Measurements from ENCODE around the gene NUDT22. TPM values are rescaled to one million over a fixed set of nuclear protein-coding genes. Genes with fewer than 3 reads are reported as not detected.

Gene NUDT22
- total RNA-seq, 3 donors from 2014 or later = 34.2 to 58.0 (median 36.7) TPM

DNA sequence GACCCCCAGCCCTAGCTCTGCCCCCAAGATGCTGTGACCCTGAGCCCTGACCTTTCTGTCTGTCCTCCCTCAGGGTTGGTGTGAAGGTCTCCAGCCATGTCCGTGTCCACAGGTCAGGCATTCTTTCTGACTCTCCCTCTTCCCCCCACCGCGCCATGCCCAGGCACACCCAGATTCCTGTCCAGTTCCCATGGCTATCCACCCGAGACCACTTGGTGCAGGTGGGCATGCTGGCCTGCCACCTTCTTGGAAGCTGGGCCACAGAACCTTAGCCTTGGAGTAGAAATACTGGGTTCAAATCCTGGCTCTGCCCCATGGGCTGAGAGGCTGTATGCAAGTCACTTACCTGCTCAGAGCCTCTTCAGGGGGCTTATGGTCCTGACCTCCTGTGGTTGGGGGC, 23.0 kb downstream of the NUDT22 start:
- intact Hi-C loops (cut with DNase I; ENCODE audit: low total_unique reads) = no loop called here
- Histone ChIP-seq H3K9me3 (no peaks in the 10 kb centered on the region), H3K4me1 (peaks cover 14 to 21% of the 10 kb centered on the region in 2 donors), H3K27me3 (no peaks in the 10 kb centered on the region), H3K27ac (no peak overlapping the region), H3K36me3 (no peaks in the 10 kb centered on the region), H3K4me3 (no peak overlapping the region)
- DNase-seq (ENCODE audit: low spot score in 2 of 2) = no peak
- no peak for TF ChIP-seq POLR2A (IDR thresholded peaks at IDR 0.05)
- TF ChIP-seq POLR2AphosphoS5 (IDR thresholded peaks at IDR 0.05) = no peak
- TF ChIP-seq, protein P1, sequence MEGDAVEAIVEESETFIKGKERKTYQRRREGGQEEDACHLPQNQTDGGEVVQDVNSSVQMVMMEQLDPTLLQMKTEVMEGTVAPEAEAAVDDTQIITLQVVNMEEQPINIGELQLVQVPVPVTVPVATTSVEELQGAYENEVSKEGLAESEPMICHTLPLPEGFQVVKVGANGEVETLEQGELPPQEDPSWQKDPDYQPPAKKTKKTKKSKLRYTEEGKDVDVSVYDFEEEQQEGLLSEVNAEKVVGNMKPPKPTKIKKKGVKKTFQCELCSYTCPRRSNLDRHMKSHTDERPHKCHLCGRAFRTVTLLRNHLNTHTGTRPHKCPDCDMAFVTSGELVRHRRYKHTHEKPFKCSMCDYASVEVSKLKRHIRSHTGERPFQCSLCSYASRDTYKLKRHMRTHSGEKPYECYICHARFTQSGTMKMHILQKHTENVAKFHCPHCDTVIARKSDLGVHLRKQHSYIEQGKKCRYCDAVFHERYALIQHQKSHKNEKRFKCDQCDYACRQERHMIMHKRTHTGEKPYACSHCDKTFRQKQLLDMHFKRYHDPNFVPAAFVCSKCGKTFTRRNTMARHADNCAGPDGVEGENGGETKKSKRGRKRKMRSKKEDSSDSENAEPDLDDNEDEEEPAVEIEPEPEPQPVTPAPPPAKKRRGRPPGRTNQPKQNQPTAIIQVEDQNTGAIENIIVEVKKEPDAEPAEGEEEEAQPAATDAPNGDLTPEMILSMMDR (IDR thresholded peaks at IDR 0.05) = no peak

DNA sequence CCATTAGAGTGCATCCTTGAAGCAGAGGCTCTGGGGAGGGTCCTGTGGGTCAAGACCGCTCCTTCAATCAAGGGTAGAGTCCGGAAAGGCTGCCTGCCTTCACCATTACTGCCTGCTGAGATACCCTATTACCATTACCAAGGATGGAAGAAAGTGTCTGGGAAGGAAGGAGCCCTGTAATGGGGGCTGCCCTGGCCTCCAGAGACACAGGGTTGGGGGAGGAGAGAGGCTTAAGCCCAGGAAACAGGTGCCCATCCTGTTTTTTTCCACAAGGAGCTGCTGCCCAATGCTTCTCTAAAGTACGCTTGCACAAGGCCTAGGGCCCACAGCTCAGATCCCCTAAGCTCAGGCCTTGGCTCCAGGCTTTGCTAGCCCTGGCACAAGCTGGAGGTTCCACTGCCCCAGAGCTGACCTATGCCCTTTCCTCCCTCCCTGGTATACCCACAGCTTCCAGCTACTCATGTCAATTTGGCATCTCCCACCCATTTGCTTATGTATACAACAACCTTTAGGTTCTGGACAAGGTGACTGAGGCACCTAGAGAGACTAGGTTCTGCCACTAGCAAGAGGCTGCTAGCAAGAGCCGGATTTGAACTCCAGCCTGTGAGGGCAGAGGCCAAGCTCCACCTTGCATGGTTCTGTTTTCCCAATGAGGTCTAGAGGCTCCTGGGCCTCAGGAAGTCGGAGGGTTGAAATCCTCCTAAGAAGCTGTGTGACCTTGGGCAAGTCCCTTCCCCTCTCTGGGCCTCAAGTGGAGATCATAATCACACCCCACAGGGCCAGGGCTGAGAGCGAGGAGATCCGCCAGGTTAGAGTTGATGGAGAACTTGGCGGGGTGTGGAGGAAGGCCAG, 23.7 kb downstream of the NUDT22 start:
- TF ChIP-seq POLR2AphosphoS5 (IDR thresholded peaks at IDR 0.05) (no peak), POLR2A (IDR thresholded peaks at IDR 0.05) (no peak)
- TF ChIP-seq, protein P1 (IDR thresholded peaks at IDR 0.05) = no peak

DNA sequence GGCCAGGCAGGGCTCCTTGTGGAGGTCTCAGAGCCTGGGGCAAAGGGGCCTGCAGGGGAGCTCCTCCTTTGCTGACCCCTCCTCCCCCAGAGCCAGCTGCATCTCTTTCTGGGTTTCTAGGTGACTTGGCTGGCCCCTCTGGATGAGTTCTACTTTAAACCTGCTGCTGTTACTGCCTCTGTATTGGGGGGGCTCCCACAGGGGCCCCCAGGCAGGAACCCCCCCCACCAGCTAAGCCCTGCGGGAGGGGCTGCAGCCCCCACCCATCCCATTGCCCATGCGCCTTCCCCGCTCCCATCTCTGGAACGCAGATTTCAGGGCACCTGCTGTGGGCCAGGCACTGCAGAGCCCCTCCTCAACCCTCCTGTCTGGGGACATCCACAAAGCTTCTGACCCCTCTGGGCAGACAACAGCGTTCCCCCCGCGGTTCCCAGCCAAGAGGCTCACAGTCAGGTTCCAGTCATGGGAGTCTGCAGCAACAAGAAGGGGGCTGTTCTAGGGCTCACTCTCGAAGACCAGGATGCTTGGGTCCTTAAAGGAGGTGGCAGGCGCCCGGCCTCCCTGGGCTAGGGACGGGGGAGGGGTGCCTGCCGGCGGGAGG, 24.4 kb downstream of the NUDT22 start:
- peaks cover 13 to 14% of the 10 kb centered on the region in 2 donors for H3K4me1 ChIP-seq
- intact Hi-C loops (cut with DNase I; ENCODE audit: low total_unique reads) = no loop called here

More for the DNA sequence above, 23.7 kb downstream of the NUDT22 start:
- H3K27me3 ChIP-seq = no peaks in the 10 kb centered on the region
- H3K4me3 ChIP-seq = no peak overlapping the region
- intact Hi-C loops (cut with DNase I; ENCODE audit: low total_unique reads) = no loop called here
- H3K4me1 ChIP-seq = peaks cover 14 to 20% of the 10 kb centered on the region in 2 donors
- no peaks in the 10 kb centered on the region for H3K9me3 ChIP-seq
- no peaks in the 10 kb centered on the region for H3K36me3 ChIP-seq
- no peak for DNase-seq (ENCODE audit: low spot score in 2 of 2)
- no peak overlapping the region for H3K27ac ChIP-seq

GRCh38 chr11:64251016-64251752, 25.1 kb downstream of the NUDT22 start, which contains the start of gene PLCB3:
Gene PLCB3 (plus strand): TSS chr11:64251530. CDS start chr11:64251650, 120 bp downstream.
- Histone ChIP-seq H3K9me3 (no peaks in the 10 kb centered on the region), H3K36me3 (no peaks in the 10 kb centered on the region), H3K4me3 (peak within 1 kb of the TSS; percentile 73 to 84 (median 75)), H3K27me3 (no peaks in the 10 kb centered on the region), H3K4me1 (peaks cover 9 to 14% of the 10 kb centered on the region in 2 donors), H3K27ac (peak within 1 kb of the TSS; percentile 57 to 70)
- intact Hi-C loops (cut with DNase I; ENCODE audit: low total_unique reads) = no loop called here
- TF ChIP-seq POLR2A (IDR thresholded peaks at IDR 0.05) = no peak
- TF ChIP-seq, protein P1 (IDR thresholded peaks at IDR 0.05) = peak; percentile 71 to 90 (median 72)
- no peak for DNase-seq (ENCODE audit: low spot score in 2 of 2)

More for the DNA sequence above, 24.4 kb downstream of the NUDT22 start:
- no peaks in the 10 kb centered on the region for H3K36me3 ChIP-seq
- H3K27ac ChIP-seq = no peak overlapping the region
- peak overlapping the region; percentile 73 to 84 (median 75) for H3K4me3 ChIP-seq
- no peaks in the 10 kb centered on the region for H3K27me3 ChIP-seq
- no peak for DNase-seq (ENCODE audit: low spot score in 2 of 2)
- TF ChIP-seq POLR2AphosphoS5 (IDR thresholded peaks at IDR 0.05) (no peak), POLR2A (IDR thresholded peaks at IDR 0.05) (no peak)
- TF ChIP-seq, protein P1 (IDR thresholded peaks at IDR 0.05) = no peak
- H3K9me3 ChIP-seq = no peaks in the 10 kb centered on the region
